Measurements from ENCODE around the gene SVEP1.
"Not testable (repeated sequence)": the region's sequence is repeated elsewhere in the genome, so short reads cannot be mapped to it uniquely, and the experiment has no call there.

The SVEP1 gene

DNA sequence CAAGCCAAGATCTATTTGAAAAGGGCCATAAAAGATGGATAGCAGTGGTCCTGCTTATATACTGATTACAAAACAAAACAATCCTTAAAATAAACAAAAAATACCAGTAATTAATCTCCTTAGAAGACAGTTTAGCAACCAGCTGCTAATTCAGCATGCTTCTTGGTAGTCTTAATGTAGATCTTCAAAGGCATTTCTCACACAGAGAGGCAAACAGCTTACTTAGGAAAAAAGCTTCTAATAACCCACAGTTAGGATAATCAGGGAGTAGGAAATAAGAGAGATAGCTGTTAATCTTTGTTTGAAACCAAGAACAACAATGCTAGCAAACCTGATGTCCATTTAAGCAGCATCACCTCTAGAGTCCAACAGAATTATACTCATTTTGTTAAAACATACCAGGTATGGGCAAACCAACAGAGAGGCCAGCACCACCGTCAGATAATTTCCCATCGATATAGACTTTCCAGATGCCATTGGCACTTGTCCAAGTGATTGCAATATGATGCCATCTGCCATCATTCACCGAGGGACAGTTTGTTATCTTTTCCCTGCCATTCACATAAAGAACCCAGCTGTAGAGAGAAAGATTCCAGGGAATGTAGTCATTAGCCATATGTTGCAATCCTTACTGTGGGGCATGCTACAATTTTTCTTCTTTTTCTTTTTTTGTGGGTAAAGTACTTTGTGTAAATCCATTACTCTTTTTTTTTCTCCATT, 136.2 kb downstream of the SVEP1 start:
- no peak for DNase-seq

DNA sequence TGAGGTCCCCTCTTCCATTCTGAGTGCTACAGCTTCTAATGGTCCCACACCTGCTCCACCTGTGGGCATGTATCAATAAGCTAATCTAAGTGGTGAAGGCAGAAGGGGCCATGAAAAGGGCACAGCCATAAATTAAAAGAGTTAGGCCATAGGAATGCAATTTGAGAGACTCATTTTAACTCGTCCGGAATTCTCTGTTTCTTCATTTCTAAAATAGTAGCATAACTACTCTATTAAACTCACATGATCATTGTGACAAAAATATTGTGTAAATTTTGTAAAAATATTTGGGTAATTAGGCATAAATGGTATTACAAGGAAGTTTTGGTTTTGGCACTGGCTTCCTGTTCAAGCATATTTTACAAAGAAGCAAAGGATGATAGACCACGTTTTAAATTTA, 138.7 kb downstream of the SVEP1 start:
- no peak for DNase-seq

- no peak for DNase-seq
Measured at GRCh38 chr9:110440172-110440571, 139.4 kb downstream of the SVEP1 start.

- DNase-seq: no peak
Measured at GRCh38 chr9:110432253-110432652, 147.3 kb downstream of the SVEP1 start.

GRCh38 chr9:110429453-110429852, 150.1 kb downstream of the SVEP1 start:
- no peak for DNase-seq

DNA sequence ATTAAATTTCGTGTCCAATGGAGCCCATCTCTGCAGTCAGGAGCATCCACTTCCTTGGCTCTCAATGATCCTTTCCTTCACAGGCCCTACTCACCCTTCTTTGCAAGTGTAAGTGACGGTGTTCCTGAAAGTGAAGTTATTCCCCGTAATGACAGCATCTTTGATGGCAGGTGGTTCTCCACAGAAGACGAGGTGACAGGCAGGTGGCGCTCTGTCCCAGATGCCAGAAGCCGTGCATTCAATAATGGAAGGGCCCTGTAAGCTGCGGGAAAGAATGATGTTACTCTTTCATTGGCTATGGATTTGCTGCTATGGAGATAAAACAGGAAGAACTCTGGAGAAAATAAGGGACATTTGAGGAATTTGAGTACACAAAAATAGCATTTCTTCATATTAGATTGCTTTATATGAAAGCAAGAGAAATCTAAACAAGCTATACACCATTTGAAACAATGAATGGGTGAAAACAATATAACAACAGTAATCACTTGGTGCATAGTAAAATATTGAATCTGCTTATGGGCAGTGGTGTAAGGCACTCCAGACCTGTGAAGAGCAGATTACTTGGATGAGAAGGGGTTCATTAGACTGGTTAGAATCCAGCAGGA, 151.9 kb downstream of the SVEP1 start:
- no peak for DNase-seq

DNA sequence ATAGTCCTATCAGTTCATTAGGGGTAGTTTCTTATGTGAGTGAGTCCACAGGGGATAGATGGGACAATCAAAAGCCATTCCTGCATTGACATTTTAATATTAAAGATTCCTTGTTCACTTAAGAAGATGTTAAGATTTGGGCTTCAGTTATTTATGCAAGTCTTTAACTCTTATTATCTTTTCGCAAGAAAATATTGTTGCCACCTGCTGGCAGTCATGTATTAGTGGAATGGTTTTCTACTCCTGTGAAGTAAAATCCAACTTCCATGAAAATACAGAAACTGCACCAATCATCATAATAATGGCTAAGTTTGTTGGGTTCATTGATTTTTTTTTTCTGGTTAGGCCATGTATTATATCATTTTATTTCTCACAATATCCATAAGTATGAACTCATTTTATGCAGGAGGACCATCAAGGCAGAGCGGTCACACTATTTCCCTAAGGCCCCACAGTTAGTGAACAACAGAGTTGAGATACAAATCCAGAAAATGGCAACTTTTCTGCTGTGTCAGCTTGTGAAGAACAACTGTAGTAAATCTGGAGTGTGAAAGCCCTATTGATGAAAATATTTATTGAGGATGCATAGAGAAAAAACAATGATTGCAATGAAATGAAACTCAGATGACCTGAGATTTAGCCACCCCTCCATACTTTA, 153.4 kb downstream of the SVEP1 start:
- DNase-seq: no peak

DNA sequence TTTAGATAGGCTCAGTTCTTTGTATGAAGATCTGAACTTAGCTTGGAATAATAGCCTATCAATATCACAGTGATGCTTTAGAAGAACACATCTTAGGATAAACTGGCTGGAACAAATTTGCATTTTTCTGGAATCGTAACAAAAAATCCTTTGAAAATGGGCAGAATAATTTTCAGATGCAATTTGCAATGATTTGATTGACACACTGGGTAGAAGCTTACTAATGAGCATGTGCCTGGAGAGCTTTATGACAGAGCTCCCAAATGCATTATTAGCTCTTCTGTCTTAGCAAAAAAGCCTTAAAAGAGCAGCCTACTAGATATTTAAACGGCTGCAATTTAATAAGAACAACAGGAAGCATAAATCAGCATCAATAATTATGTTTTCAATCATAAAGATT, 165.1 kb downstream of the SVEP1 start:
- no peak for DNase-seq

- DNase-seq: no peak
Measured at GRCh38 chr9:110410961-110411360, 168.6 kb downstream of the SVEP1 start.

GRCh38 chr9:110408598-110408997, 170.9 kb downstream of the SVEP1 start:
- DNase-seq: no peak

GRCh38 chr9:110405858-110406443, 173.6 kb downstream of the SVEP1 start:
- DNase-seq: no peak

- DNase-seq: no peak
Measured at GRCh38 chr9:110404473-110404872, 175.1 kb downstream of the SVEP1 start.

- DNase-seq: no peak
Measured at GRCh38 chr9:110399983-110400382, 179.6 kb downstream of the SVEP1 start.

- not testable (repeated sequence) for DNase-seq
Measured at GRCh38 chr9:110398992-110399391, 180.5 kb downstream of the SVEP1 start.

DNA sequence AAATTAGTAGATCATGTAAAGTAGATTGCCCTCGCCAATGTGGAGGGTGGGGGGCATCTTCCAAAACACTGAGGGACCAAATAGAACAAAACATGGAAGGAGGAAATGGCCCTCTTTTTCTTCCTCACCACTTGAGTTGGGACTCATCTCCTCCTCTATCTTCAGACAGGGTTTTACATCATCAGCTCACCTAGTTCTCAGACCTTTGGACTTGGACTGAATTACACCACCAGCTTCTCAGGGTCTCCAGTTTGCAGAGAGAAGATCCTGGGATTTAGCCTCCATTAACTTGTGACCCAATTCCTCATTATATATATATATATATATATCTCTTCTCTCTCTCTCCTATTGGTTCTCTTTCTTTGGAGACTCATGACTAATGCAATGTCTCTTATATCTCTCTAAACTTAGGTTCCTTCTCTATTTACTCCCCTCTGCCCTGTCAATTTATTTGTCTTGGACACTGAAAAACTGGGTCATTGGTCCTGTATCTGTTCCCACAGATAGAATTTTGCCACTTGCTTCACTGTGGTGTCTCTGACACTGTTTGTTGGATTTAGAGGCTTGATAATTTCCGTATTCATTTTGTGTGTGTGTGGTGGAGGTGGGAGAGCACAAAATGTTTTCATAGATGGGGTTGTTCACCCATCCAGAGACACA, 187.6 kb downstream of the SVEP1 start:
- no peak for DNase-seq

DNA sequence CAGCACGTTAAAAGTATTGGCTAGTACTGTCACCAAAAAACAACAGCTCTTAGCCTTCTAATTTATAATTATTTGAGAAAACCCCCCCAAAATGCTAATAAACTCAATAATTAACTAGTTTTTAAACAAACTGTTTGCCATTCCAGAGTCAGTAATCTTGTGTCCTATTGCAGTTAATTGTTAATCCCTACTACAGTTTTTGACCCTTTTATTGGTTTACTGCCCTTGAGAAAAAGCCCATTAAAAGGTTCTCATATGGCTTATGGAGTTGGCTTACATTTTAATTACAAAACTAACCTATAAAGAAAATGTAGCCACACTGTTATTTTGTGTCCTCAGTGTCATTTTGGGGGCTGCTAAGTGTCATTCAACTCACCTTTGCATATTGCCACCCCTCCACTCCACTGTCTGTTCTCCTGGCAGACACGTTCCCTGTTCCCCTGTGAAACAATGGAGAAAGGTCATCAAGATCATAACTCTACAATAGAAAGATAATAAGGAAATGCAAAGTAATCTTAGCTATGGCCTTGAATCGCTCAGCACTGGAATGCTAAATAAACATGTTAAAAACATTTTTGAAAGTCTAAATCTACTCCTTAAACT, 190.3 kb downstream of the SVEP1 start:
- no peak for DNase-seq

DNA sequence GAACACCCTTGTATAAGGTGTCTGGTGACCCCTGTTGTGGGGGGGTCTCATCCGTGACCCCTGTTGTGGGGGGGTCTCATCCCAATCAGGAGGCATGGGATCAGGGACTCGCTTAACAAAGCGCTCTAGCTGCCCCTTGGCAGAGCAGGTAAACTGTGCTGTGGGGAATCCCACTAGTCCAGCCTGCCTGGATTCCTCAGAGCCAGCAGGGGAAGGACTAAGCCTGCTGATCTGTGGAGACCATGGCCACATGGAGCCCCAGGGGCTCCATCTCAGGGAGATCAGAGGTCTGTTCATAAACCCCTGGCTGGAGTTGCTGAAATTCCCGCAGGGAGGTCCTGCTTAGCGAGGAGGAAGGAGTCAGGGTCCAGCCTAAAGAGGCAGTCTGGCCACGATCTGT, 196.1 kb downstream of the SVEP1 start:
- DNase-seq: no peak

DNA sequence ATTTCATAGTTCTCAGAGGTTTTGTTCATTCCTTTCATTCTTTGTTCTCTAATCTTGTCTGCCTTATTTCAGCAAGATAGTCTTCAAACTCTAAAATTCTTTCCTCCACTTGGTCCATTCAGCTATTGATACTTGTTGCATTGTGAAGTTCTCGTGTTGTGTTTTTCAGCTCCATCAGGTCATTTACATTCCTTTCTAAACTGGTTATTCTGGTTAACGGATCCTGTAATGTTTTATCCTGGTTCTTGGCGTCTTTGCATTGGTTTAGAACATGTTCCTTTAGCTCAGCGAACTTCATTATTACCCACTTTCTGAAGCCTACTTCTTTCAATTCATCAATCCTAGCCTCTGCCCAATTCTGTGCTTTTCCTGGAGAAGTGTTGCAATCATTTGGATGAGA, 196.8 kb downstream of the SVEP1 start:
- DNase-seq: no peak

GRCh38 chr9:110371411-110372007, 208.0 kb downstream of the SVEP1 start:
- DNase-seq: no peak

- no peak for DNase-seq
Measured at GRCh38 chr9:110370315-110370714, 209.2 kb downstream of the SVEP1 start.

DNA sequence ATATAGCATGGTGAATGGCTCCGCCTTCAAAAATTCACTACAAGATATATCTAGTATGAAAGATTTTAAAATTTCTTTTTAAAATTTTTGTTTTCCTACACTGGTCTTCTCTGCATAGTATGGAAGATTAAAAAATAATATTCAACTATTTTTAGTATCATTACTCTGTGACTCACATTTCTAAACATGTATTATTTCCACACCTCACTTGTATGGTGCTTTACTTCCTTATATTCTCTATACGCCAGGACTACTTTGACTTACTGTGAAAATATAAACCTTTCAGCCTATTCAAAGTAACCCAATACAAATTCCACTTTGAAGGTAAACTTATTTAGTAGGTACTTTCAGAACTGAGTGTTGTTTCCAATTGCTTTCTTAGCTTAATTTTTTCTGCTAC, 215.1 kb downstream of the SVEP1 start:
- no peak for DNase-seq

- not testable (repeated sequence) for DNase-seq
Measured at GRCh38 chr9:110358992-110359391, 220.5 kb downstream of the SVEP1 start.

All from effector CD4-positive, alpha-beta T cell (primary cell).